HG02943 (cell line): ENCODE measurements around the gene MBD3L3.
"Not testable (repeated sequence)": the region's sequence is repeated elsewhere in the genome, so short reads cannot be mapped to it uniquely, and the experiment has no call there.

Experiments used
- ATAC-seq: cut with Tn5 transposase; IDR thresholded peaks from one replicate; pipeline ENCODE4 v1.9.1; 2021; ENCODE audit warnings: mild to moderate bottlenecking, low read depth, moderate library complexity; ENCODE audit not compliant: unreplicated experiment

Gene MBD3L3

DNA sequence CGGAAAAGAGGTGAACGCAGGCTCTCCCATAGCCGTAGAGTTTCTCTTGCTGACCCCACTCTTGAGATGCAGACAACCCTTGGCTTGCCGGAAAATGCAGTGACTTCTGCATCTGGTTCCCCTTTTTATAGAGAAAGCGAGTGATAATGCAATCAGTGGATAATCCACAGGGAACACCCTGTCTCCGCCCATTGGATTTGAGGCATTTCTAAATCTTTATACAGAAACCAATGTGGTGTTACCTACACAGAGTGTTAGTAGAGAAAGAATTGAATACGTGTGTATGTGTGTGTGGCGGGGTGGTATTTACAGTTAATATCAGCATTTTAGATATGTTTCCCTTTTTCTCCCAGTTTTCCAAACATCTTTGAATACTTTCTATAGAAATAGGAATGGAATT, at the start of gene MBD3L3:
Gene MBD3L3, minus strand, starts transcription at position 101 of the 400 bp plus-strand sequence. Its CDS starts 71 bp downstream, at position 30.
- ATAC-seq = not testable (repeated sequence)

DNA sequence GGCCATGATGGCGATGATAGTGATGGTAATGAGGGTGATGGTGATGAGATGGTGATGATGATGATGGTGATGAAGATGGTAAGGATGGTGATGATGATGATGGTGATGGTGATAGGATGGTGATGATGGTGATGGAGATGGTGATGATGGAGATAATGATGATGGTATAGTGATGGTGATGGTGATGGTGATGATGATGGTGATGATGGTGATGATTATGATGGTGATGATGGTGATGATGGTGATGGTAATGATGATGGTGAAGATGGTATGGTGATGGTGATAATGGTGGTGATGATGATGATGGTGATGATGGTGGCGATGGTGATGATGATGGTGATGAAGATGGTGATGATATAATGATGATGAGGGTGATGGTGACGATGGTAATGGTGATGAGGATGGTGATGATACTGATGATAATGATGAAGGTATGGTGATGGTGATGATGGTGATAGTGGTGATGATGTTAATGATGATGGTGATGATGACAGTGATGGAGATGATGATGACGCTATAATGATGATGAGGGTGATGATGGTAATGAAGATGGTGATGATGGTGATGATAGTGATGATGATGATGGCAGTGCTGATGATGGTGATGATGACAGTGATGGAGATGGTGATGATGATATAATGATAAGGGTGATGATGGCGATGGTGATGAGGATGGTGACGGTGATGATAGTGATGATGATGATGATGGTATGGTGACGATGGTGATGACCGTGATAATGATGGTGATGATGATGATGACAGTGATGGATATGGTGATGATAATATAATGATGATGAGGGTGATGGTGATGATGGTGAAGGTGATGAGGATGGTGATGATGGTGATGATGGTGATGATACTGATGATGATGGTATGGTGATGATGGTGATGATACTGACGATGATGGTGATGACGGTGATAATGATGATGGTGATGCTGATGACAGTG, 48.5 kb upstream of the MBD3L3 start:
- ATAC-seq = no peak

DNA sequence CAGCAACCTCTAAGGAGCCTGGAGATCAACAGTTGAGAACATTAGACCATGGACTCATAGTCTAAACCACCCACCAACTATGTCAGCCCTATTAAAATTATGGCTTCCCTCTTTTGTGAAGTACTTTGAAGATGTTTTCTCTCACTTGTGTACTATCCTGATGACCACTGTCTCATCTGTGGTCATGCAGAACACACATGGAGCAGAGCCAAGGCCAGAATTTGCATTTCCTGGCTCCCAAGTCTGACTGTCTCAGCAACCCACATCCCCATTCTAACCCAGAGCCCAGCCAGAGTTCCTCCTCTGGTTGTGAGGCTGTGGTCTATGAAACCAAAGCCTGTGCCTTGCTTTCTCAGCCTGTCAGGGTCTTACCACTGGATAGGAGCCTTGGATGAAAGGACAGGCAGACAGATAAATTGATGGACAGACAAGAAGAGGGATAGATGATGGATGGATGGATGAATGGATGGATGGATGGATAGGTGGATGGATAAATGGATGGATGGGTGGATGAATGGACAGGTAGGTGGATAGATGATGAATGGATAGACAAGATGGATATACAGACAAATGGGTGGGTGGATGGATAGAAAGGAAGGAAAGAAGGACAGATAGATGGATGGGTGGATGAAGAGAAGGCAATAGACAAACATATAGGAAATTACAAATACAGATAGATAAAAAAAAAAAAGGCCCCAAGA, 46.4 kb upstream of the MBD3L3 start:
- no peak for ATAC-seq

DNA sequence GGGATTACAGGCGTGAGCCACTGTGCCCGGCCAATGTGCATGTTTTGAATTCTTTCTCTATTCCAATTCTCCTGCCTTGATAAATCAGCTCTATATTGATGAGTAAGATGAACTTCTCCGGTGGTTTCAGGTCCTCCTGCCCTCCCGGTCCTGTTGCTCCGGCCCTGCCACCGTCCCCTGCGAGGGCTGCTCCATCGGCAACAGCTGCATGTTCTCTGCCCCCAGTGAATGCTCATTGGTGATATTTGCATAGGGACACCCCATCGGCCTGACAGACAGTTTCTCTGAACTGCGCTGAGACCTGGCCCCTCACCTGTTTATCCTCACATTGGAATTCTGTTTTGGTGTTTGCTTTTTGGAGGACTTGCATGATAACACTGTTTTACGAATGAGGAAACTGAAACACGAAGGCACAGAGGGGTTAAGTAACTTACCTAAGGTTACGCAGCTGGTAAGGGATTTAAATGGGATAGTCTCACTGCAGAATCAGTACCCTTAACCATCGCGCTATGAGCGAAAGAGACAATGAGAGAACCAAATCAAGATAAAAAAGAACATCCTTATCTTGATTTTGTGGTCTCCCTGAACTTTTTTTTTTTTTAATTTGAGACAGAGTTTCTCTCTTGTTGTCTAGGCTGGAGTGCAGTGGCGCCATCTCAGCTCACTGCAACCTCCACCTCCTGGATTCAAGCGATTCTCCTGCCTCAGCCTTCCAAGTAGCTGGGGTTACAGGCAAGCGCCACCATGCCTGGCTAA, 43.2 kb upstream of the MBD3L3 start:
- ATAC-seq = no peak

DNA sequence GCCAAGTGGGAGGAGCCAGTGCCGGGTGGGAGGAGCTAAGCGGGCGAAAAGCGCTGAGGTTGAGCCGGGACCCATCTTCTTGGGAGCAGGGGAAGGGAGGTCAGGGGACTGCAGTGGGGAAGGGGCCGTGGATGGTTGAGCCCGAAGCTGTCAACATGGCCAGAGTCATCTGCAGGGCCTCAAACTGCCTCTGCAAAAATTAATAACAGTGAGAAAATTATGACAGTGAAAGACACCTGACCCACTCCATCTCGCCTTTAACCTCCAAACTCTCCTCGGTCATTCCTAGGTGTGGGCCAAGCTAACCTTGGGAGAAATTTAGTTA, 41.1 kb upstream of the MBD3L3 start:
- no peak for ATAC-seq

DNA sequence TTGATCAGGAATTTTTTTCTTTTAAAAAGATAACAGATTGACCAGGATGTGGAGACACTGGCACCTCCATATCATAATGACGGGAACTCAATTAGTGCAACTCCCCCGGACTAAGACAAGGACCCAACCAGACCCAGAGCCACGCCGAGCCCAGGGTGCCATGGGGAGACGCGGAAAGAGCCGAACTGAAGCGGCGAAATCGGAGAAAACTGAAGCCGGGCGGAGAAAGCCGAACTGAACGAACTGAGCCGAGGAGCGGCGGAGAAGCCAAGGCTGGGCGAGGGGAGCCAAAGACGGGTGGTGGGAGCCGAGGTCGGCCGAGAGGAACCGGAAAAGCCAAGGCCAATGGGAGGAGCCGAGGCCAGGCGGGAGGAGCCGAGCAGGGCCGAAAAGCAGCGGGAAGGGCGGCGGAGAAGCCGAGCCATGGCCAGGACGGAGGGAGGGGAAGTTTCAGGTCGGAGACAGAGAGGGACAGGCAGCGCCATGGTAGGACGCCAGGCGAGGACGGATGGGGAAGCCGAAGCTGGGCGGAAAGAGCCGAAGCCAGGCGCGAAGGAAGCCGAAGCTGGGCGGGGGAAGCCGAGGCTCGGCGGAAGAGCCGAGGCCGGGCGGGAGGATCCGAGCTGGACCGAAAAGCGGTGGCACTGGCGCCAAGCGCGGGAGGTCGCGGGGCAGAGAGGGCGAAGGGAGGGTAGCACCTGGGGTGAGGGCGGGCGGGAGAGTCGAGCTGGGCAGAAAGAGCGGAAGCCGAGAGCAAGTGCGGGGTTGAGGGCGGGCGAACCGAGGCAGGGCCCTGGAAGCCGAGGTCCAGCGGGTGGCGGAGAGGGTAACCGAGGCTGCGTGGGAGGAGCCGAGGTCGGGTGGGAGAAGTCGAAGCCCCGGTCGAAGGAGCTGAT, 40.5 kb upstream of the MBD3L3 start:
- ATAC-seq = peak; percentile 58

DNA sequence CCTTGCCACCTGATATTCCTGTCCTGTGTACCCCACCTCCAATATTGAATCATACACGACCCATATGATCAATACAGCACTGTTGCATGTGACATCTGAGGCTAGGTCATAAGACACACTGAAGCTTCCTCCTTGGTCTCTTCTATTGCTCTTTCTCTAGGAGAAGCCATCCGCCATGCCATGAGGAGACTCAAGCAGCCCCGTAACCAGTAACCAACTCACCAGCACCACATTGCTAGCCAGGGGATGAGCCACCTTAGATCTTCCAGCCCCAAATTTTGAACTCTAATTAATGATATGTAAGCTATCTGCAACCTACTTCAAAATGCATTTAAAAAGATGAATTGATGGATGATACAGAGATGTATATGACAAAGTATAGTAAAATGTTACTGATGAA, 39.6 kb upstream of the MBD3L3 start:
- no peak for ATAC-seq

DNA sequence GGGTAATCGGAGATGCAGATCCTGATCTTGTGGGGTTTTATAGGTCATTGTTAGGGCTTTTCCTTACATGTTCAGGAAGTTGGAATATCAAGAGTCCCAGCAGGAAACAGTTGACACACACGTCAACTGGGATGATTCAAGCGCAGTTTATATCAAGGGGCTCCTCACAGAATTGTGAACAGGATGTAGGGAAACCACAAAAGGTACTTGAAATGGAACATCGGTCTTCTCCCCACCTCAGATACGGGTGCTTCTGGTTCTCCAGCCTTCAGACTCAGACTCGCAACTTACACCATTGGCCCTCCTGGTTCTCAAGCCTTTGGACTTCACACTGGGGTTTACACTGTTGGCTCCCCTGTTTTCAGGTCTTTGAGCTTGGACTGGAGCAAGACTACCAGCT, 30.5 kb upstream of the MBD3L3 start:
- no peak for ATAC-seq

DNA sequence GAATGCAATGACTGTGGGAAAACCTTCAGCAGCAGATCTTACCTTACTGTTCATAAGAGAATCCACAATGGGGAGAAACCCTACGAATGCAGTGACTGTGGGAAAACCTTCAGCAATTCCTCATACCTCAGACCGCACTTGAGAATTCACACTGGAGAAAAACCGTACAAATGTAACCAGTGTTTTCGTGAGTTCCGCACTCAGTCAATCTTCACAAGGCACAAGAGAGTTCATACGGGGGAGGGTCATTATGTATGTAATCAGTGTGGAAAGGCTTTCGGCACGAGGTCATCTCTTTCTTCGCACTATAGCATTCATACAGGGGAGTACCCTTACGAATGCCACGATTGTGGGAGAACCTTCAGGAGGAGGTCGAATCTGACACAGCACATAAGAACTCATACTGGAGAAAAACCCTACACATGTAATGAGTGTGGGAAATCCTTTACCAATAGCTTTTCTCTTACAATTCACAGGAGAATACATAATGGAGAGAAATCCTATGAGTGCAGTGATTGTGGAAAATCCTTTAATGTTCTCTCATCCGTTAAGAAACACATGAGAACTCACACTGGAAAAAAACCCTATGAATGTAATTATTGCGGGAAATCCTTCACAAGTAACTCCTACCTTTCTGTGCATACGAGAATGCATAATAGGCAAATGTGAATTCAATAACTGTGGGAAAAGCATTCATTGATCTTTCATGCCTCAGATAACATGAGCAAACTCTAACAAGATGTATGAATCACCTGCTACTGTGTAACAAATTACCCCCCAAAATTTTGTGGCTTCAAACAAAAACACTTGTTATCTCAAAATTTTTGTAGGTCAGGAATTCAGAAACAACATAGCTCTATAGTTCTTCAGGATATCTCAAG, 24.8 kb upstream of the MBD3L3 start:
- ATAC-seq = no peak

DNA sequence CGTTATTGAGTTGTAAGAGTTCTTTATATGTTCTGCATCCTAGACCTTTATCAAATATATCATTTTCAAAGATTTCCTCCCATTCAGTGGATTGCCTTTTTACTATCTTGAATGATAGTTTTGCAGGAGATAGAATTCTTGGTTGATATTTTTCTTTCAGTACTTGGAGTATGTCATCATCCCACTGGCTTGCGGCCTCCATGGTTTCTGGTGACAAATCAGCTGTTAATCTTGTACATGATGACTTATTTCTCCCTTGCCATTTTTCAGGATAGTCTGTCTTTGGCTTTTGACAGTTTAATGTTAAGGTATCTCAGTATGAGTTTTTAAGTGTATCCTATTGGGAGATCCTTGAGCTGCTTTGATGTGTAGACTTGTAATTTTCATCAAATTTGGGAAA, 19.5 kb upstream of the MBD3L3 start:
- ATAC-seq = no peak

DNA sequence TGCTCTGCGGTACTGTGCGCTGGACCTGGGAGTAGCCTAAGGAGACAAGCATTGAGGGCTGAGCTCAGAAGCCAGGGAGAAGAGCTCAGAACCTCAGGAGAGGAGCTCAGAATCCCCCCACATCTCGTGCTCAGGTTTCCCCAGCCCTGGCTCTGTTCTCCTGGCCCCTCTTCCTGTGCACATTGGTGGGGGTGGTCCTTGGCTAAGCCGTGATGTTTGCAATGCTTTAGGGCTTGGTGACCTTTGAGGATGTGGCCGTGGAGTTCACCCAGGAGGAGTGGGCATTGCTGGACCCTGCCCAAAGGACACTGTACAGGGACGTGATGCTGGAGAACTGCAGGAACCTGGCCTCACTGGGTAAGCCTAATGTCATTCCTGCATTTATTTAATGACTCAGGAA, 17.7 kb upstream of the MBD3L3 start:
- no peak for ATAC-seq

DNA sequence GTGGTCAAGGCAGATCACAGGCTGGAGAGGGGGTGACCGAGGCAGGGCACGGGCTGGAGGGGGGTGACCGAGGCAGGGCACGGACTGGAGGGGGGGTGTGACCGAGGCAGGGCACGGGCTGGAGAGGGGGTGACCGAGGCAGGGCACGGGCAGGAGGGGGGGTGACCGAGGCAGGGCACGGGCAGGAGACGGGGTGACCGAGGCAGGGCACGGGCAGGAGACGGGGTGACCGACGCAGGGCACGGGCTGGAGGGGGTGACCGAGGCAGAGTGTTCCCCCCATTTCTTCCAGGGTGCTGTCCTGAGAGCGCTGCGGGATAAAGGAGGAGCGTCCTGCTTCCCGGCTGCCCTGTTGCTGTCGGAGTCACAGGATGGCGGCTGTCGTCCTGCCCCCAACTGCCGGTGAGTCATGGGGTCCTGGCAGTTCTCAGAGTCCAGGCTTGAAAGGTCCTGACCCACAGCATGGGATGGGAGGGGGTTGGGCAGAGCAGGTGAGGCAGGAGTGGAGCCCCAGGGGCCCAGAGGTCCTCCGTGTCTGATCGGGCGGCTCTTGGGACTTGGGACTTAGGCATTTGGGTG, 16.3 kb upstream of the MBD3L3 start:
- ATAC-seq = no peak

DNA sequence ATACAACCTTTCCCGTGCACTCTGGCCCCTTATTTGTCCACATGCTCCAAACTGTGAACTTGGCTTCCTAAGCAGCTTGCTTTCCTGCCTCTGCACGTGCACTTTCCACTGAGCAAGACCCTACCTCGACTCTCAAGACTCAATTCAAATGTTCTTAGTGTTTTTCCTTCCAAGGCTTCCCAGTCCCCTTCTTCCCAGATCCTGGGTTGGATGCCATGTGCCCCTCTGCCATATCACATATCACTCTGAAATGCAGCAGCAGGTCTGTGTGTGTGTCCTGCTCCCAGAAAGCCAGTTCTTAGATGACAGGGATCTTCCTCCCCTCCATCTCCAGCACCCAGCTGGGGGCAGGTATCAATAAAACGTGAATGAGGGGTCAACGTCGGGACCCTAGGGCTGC, 14.1 kb upstream of the MBD3L3 start:
- no peak for ATAC-seq

DNA sequence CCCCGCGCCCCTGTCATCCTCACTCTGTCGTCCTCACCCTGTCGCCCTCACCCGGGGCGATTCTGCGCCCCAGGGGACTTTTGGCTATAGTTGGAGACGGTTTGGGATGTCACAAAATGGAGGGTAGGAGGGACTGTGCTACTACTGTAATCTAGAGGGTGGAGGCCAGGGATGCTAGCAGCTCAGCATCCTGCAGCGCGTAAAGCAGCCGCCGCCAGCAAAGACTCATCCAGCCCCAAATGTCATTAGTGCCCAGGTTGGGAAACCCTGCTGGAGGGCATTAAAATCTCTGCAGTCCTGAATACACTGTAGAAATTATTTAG, 11.4 kb upstream of the MBD3L3 start:
- peak; percentile 30 for ATAC-seq

DNA sequence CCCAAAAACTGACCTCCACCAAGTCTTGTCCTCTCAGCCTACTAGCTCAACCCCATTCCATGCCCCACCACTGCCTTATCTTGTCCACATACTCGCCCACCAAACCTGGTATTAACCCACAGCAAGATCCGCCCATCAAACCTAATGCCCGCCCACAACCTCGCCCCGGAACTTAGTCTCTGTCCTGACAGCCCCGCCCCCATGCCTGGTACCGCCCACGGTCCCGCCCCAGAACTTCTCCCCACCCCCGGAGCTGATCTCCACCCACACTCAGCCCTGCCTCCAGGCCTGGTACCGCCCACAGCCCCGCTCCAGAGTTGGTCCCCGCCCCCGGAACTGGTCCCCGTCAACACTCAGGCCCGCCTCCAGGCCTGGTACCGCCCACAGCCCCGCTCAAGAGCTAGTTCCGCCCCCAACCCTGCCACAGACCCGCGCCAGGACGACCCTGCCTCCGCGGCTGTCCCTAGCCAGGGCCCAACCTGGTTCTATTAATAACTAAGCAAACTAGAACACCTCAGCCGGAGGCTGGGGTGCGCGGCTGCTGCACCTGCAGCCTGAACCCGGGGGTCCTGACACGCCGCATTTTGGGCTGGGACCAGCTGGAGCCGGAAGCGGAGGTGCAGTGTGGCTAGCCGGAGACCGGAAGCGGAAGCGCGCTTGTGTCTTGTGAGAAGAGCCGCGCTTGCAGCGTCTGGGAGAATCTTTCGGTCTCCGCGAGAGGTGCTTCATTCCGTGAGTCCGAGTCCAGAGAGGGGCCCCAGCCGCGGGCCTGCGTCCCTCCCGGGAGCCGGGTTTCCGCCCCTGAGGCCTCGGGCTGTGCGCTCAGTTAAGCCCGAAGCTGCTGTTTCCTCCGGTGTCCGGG, 10.8 kb upstream of the MBD3L3 start, which contains the start of gene ZNF557:
Gene ZNF557, plus strand, starts transcription at position 662 of the 862 bp plus-strand sequence. CDS start 5,372 bp downstream, outside the sequence.
- peak; percentile 93 for ATAC-seq

DNA sequence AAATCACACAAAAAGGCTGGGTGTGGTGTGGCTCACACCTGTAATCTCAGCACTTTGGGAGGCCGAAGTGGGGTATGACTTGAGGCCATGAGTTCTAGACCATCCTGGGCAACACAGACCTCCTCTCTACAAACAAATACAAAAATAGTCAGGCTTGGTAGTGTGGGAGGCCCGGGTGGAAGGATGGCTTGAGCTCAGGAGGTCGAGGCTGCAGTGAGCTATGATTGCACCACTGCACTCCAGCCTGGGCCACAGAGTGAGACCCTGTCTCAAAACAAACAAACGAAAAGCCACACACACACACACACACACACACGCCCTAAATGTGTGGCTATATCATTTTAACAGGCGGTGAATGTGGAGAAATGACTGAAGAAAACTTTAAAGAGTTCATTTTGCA, 10.1 kb upstream of the MBD3L3 start:
- ATAC-seq = no peak

DNA sequence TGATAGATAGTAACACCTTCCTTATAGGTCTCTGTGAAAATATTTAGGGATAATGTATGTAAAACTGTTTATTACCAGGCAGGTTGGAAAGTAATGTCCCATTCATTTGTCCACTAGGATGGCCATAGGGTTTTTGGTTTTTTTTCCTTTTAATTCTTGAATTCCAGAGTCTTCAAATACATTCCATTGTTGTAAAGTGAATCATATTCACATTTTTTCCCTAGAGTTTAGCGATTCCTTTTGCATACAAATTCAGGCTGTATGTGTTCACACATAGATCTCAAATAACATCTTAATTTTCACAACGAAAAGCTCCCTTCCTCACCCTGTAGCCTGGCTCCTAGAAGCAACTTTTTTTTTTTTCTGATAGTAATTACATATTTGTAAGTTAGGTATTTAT, 9.2 kb upstream of the MBD3L3 start:
- no peak for ATAC-seq

DNA sequence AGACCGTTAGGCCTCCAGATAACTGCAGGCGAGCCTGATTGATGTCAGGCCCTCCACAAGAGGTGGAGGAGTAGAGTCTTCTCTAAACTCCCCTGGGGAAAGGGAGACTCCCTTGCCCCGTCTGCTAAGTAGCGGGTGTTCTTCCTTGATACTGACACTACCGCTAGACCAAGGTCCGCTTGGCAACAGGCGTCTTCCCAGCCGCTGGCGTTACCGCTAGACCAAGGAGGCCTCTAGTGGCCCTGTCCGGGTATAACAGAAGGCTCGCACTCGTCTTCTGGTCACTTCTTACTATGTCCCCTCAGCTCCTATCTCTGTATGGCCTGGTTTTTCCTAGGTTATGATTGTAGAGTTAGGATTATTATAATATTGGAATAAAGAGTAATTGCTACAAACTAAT, 8.6 kb upstream of the MBD3L3 start:
- ATAC-seq = not testable (repeated sequence)
